IMR-90 (cell line): ENCODE measurements around the gene TLCD4. TPM values are rescaled to one million over a fixed set of nuclear protein-coding genes. Genes with fewer than 3 reads are reported as not detected.

Experiments
- ATAC-seq: fragments of 200-7000 bp; cut with Tn5 transposase; 2 replicates; pipeline ENCODE4 v1.9.1; 2020; ENCODE audit warnings: low read depth, mild to moderate bottlenecking, moderate library complexity
- BruUV-seq: library from RNA; stranded (reverse); fragments of 400-500 nt; replicated peaks from 2 replicates; lab custom pipeline; 2021; lab: Mats Ljungman, UMichigan
- CTCF ChIA-PET: fragments of 300-600 bp; formaldehyde crosslinking; extraction: SDS; loops from one replicate; lab custom pipeline; 2021; ENCODE audit warnings: antibody characterized with exemption; lab: Yijun Ruan, JAX
- POLR2A ChIA-PET: fragments of 300-600 bp; sonication (Branson Sonifier 250); formaldehyde crosslinking; loops from one replicate; lab custom pipeline; 2022; ENCODE audit warnings: antibody characterized with exemption; ENCODE audit not compliant: unreplicated experiment; lab: Charles Lee
- DNase-seq: peaks from one replicate; pipeline ENCODE4 v3.0.0; 2013
- H2AFZ ChIP-seq: replicated peaks from 2 replicates; pipeline ENCODE3; 2013; ENCODE audit warnings: low read length, mild to moderate bottlenecking; ENCODE audit not compliant: poor library complexity
- H2AK5ac ChIP-seq: 2 replicates; pipeline ENCODE4 v1.6.1; 2013; ENCODE audit warnings: low read depth, low read length, inconsistent platforms
- H2AK9ac ChIP-seq: replicated peaks from 2 replicates; pipeline ENCODE3; 2013; ENCODE audit warnings: mild to moderate bottlenecking, low read depth, low read length, moderate library complexity; ENCODE audit not compliant: poor library complexity
- H2BK120ac ChIP-seq: 2 replicates; pipeline ENCODE4 v1.6.1; 2013; ENCODE audit warnings: low read depth, low read length, inconsistent platforms
- H2BK15ac ChIP-seq: 3 replicates; pipeline ENCODE4 v1.6.1; 2013; ENCODE audit warnings: low read depth, low read length, inconsistent platforms
- H2BK20ac ChIP-seq: 2 replicates; pipeline ENCODE4 v1.6.1; 2013; ENCODE audit warnings: low read depth, mild to moderate bottlenecking, inconsistent platforms, low read length, moderate library complexity
- H2BK5ac ChIP-seq: 2 replicates; pipeline ENCODE4 v1.6.1; 2013; ENCODE audit warnings: mild to moderate bottlenecking, low read depth, low read length, inconsistent platforms; ENCODE audit not compliant: poor library complexity, severe bottlenecking
- H3K14ac ChIP-seq: replicated peaks from 2 replicates; pipeline ENCODE4 v1.6.1; 2013; ENCODE audit warnings: low read depth, low read length, inconsistent platforms
- H3K18ac ChIP-seq: 2 replicates; pipeline ENCODE4 v1.6.1; 2013; ENCODE audit warnings: low read depth, low read length, control low read depth
- H3K23ac ChIP-seq: 2 replicates; pipeline ENCODE4 v1.6.1; 2013; ENCODE audit warnings: low read depth, low read length, inconsistent platforms
- H3K27ac ChIP-seq: 2 replicates; pipeline ENCODE4 v1.5.1; 2013; ENCODE audit warnings: mild to moderate bottlenecking, control low read depth, low read length; ENCODE audit not compliant: insufficient read depth
- H3K27me3 ChIP-seq: 2 replicates; pipeline ENCODE4 v1.6.1; 2013; ENCODE audit warnings: low read length; ENCODE audit not compliant: control insufficient read depth, insufficient read depth
- H3K36me3 ChIP-seq: 2 replicates; pipeline ENCODE4 v1.6.1; 2013; ENCODE audit warnings: low read length, mixed read lengths; ENCODE audit not compliant: control insufficient read depth, insufficient read depth
- H3K4ac ChIP-seq: 2 replicates; pipeline ENCODE4 v1.6.1; 2013; ENCODE audit warnings: low read depth, low read length, inconsistent platforms
- H3K4me1 ChIP-seq: 2 replicates; pipeline ENCODE4 v1.6.1; 2013; ENCODE audit warnings: low read length, mixed read lengths; ENCODE audit not compliant: control insufficient read depth, insufficient read depth
- H3K4me2 ChIP-seq: 2 replicates; pipeline ENCODE4 v1.6.1; 2013; ENCODE audit warnings: low read depth, mild to moderate bottlenecking, control low read depth, low read length, moderate library complexity
- H3K4me3 ChIP-seq: 2 replicates; pipeline ENCODE4 v1.5.1; 2013; ENCODE audit warnings: low read depth, mild to moderate bottlenecking, control low read depth, low read length, moderate library complexity; ENCODE audit not compliant: insufficient read depth
- H3K56ac ChIP-seq: 2 replicates; pipeline ENCODE4 v1.6.1; 2013; ENCODE audit warnings: low read length, inconsistent platforms; ENCODE audit not compliant: insufficient read depth; ENCODE audit errors: extremely low read depth
- H3K79me1 ChIP-seq, 2 experiments: 2 replicates each; pipeline ENCODE4 v1.6.1; 2013; ENCODE audit warnings: low read length in 2 of 2, inconsistent platforms in 1 of 2, low read depth in 1 of 2
- H3K9ac ChIP-seq: 2 replicates; pipeline ENCODE4 v1.6.1; 2013; ENCODE audit warnings: low read depth, low read length, control low read depth
- H3K9me1 ChIP-seq: 2 replicates; pipeline ENCODE4 v1.6.1; 2013; ENCODE audit warnings: low read length, inconsistent platforms; ENCODE audit not compliant: insufficient read depth
- H3K9me3 ChIP-seq: 2 replicates; pipeline ENCODE4 v1.6.1; 2013; ENCODE audit warnings: low read length; ENCODE audit not compliant: control insufficient read depth, insufficient read depth
- H4K20me1 ChIP-seq: 2 replicates; pipeline ENCODE4 v1.6.1; 2013; ENCODE audit warnings: low read length, inconsistent platforms; ENCODE audit not compliant: insufficient read depth
- H4K5ac ChIP-seq: 2 replicates; pipeline ENCODE4 v1.6.1; 2013; ENCODE audit warnings: mild to moderate bottlenecking, low read depth, low read length, control low read depth
- H4K8ac ChIP-seq, 2 experiments: 2 replicates each; pipeline ENCODE4 v1.6.1; 2013; ENCODE audit warnings: low read depth in 2 of 2, low read length in 2 of 2, control low read depth in 1 of 2, inconsistent platforms in 1 of 2
- H4K91ac ChIP-seq: 2 replicates; pipeline ENCODE4 v1.6.1; 2013; ENCODE audit warnings: low read depth, low read length, inconsistent platforms; ENCODE audit not compliant: insufficient read depth
- CHD1 ChIP-seq: IDR thresholded peaks from 2 replicates; pipeline ENCODE4 v1.6.1; 2012; ENCODE audit warnings: low read depth, low read length, improper control_type of control experiment
- MAFK ChIP-seq: IDR thresholded peaks from 2 replicates; pipeline ENCODE4 v1.6.1; 2012; ENCODE audit warnings: low read depth, low read length, improper control_type of control experiment
- MXI1 ChIP-seq: IDR thresholded peaks from 2 replicates; pipeline ENCODE4 v1.6.1; 2012; ENCODE audit warnings: low read depth, mild to moderate bottlenecking, low read length, moderate library complexity, borderline replicate concordance
- RAD21 ChIP-seq: IDR thresholded peaks from 2 replicates; pipeline ENCODE4 v1.6.1; 2012; ENCODE audit warnings: low read length, improper control_type of control experiment
- RFX5 ChIP-seq: IDR thresholded peaks from 2 replicates; pipeline ENCODE4 v1.8.0; 2012; ENCODE audit warnings: low read depth, mild to moderate bottlenecking, low read length, moderate library complexity
- WGBS, 2 experiments: methylation state at CpG; one replicate each; pipeline versions ENCODE4 v1.1.5 to v1.1.7; 2013; ENCODE audit warnings: missing lambda C conversion rate in 2 of 2; ENCODE audit not compliant: insufficient read length in 1 of 2; ENCODE audit errors: extremely low coverage in 2 of 2; 5-methylcytosine and 5-hydroxymethylcytosine counted together
- dilution Hi-C: fragments of 300-500 bp; cut with HindIII; formaldehyde crosslinking; loops from one replicate; pipeline ENCODE4 v1.14.3; 2018; ENCODE audit warnings: low sequenced_read_pairs; ENCODE audit not compliant: unreplicated experiment
- in situ Hi-C: fragments of 300-500 bp; cut with MboI; formaldehyde crosslinking; loops from 3 replicates; pipeline ENCODE4 v1.14.3; 2019; ENCODE audit warnings: low sequenced_read_pairs, inconsistent platforms, mixed read lengths
- intact Hi-C: fragments of 100-400 bp; cut with micrococcal nuclease; formaldehyde crosslinking; loops from 2 replicates; pipeline ENCODE4 v1.10.0; 2022
- polyA plus RNA-seq, 3 experiments: library from polyadenylated mRNA; depleted of rRNA; stranded (reverse); fragments of >200 nt; gene quantifications; 2 replicates each; pipeline ENCODE4 v1.2.3, GENCODE V29; 2012; ENCODE audit warnings: low replicate concordance in 1 of 3
- total RNA-seq: library from RNA; depleted of rRNA; stranded (reverse); fragments of >200 nt; gene quantifications from 2 replicates; pipeline ENCODE4 v1.2.3, GENCODE V29; 2012
- TF ChIP-seq, protein P1 (sequence below): fragments of 150-350 bp; IDR thresholded peaks from 2 replicates; pipeline ENCODE4 v1.6.1; 2017; ENCODE audit warnings: mild to moderate bottlenecking, antibody characterized with exemption, low read length, low read depth
- TF ChIP-seq, protein P2 (sequence below): fragments of 150-350 bp; IDR thresholded peaks from 2 replicates; pipeline ENCODE4 v1.6.1; 2016; ENCODE audit warnings: low read depth, mild to moderate bottlenecking, low read length, moderate library complexity, borderline replicate concordance

TLCD4 gene
- total and polyA plus RNA-seq, 2 of the 4 experiments (the other 2 are of a cell fraction) = 0.22 to 0.36 TPM

DNA sequence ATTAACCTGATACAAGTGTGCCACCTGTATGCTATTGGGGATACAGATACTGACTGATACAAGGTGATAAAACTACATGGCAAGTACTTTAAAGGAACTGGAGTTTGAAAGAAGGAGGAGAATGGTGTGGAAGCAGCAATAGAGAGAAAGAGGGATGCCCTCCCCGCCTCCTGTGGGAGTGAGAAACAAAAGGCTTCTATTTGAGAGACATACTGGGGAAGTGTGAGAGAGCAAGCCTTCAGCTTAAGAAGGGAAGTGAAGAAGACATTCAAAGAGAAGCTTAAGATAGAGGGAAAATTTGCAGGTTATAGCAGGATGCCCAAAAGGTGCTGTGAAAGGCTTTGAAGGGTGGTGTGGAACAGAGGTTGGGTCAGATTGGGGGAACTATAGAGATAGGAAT is 36.7 kb upstream of the TLCD4 start:
- Histone ChIP-seq H4K20me1 (no peaks in the 10 kb centered on the region), H2BK15ac (no peak overlapping the region), H3K4me3 (no peak overlapping the region), H4K5ac (no peak overlapping the region), H3K9ac (no peak overlapping the region), H3K4ac (no peak overlapping the region), H3K9me1 (peaks cover 6% of the 10 kb centered on the region; the same call in 1 of the 2 replicates), H3K27me3 (peaks cover 12% of the 10 kb centered on the region), H3K18ac (no peak overlapping the region), H2BK5ac (no peak overlapping the region), H2BK120ac (no peak overlapping the region), H3K14ac (no peak overlapping the region), H4K8ac (no peak overlapping the region), H2AK9ac (no peak overlapping the region), H3K36me3 (no peaks in the 10 kb centered on the region), H3K23ac (no peak overlapping the region), H2BK20ac (no peak overlapping the region), H3K27ac (no peak overlapping the region), H3K79me1 (no peaks in the 10 kb centered on the region), H4K91ac (no peak overlapping the region), H3K4me2 (no peak overlapping the region), H3K4me1 (no peaks in the 10 kb centered on the region), H2AFZ (no peak overlapping the region), H3K9me3 (no peaks in the 10 kb centered on the region), H2AK5ac (no peak overlapping the region), H3K56ac (no peak overlapping the region)
- ChIA-PET POLR2A (no interaction called here), CTCF (interaction anchor here (1.0 kb wide), 1 partner anchor 37 kb away, joined by 3 read pairs; the partner anchor contains the start of gene TLCD4)
- dilution Hi-C loops = no loop called here
- DNase-seq (no peak), ATAC-seq (no peak)
- no TSS peak for BruUV-seq
- in situ Hi-C loops = no loop called here
- 82% methylated on average over 1 of the region's 1 CpG; no CpG with 5 or more reads in 1 of the 2 experiments for WGBS, 2 experiments
- TF ChIP-seq, protein P1, sequence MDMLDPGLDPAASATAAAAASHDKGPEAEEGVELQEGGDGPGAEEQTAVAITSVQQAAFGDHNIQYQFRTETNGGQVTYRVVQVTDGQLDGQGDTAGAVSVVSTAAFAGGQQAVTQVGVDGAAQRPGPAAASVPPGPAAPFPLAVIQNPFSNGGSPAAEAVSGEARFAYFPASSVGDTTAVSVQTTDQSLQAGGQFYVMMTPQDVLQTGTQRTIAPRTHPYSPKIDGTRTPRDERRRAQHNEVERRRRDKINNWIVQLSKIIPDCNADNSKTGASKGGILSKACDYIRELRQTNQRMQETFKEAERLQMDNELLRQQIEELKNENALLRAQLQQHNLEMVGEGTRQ = no peak
- TF ChIP-seq MAFK = no peak
- TF ChIP-seq, protein P2, sequence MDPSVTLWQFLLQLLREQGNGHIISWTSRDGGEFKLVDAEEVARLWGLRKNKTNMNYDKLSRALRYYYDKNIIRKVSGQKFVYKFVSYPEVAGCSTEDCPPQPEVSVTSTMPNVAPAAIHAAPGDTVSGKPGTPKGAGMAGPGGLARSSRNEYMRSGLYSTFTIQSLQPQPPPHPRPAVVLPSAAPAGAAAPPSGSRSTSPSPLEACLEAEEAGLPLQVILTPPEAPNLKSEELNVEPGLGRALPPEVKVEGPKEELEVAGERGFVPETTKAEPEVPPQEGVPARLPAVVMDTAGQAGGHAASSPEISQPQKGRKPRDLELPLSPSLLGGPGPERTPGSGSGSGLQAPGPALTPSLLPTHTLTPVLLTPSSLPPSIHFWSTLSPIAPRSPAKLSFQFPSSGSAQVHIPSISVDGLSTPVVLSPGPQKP = no peak
- TF ChIP-seq MXI1 = no peak
- TF ChIP-seq RAD21 = no peak
- TF ChIP-seq CHD1 = no peak
- no peak for TF ChIP-seq RFX5
- intact Hi-C loops = no loop called here
